GM19099 (cell line): ENCODE measurements around the gene ZNF26.

Source experiments
- POLR2A ChIP-seq: IDR thresholded peaks from 3 replicates; pipeline ENCODE4 v1.6.1; 2011; ENCODE audit warnings: low read depth; ENCODE audit not compliant: insufficient read length; ENCODE audit errors: extremely low read depth

The ZNF26 gene

GRCh38 chr12:132986001-132986884 is at the start of gene ZNF26:
Gene ZNF26, plus strand, starts transcription at chr12:132986367. Its CDS starts 474 bp downstream, at chr12:132986841.
- TF ChIP-seq POLR2A: peak; percentile 85

- no peak for TF ChIP-seq POLR2A
These were observed 48.7 kb upstream of the ZNF26 start for GRCh38 chr12:132937476-132937875.

- no peak for TF ChIP-seq POLR2A
These were observed 46.0 kb upstream of the ZNF26 start for GRCh38 chr12:132940071-132940719.

GRCh38 chr12:132941336-132941954 is 44.7 kb upstream of the ZNF26 start:
- no peak for TF ChIP-seq POLR2A

GRCh38 chr12:132942611-132943010 is 43.6 kb upstream of the ZNF26 start:
- TF ChIP-seq POLR2A: no peak

- no peak for TF ChIP-seq POLR2A
These were observed 40.4 kb upstream of the ZNF26 start for GRCh38 chr12:132945806-132946205.

GRCh38 chr12:132946246-132946820 is 39.8 kb upstream of the ZNF26 start:
- no peak for TF ChIP-seq POLR2A

GRCh38 chr12:132948146-132949066 is 37.8 kb upstream of the ZNF26 start:
- no peak for TF ChIP-seq POLR2A

GRCh38 chr12:132949936-132950837 is 36.0 kb upstream of the ZNF26 start:
- TF ChIP-seq POLR2A: no peak

GRCh38 chr12:132950844-132951535 is 35.2 kb upstream of the ZNF26 start:
- no peak for TF ChIP-seq POLR2A

- no peak for TF ChIP-seq POLR2A
These were observed 34.5 kb upstream of the ZNF26 start for GRCh38 chr12:132951649-132952048.

GRCh38 chr12:132952371-132953162 is 33.6 kb upstream of the ZNF26 start:
- no peak for TF ChIP-seq POLR2A
